IMR-90 (cell line): Measurements from ENCODE around the gene MLX. TPM values are rescaled to one million over a fixed set of nuclear protein-coding genes. Genes with fewer than 3 reads are reported as not detected.

Experiments used
- ATAC-seq: fragments of 200-7000 bp; cut with Tn5 transposase; 2 replicates; pipeline ENCODE4 v1.9.1; 2020; ENCODE audit warnings: low read depth, mild to moderate bottlenecking, moderate library complexity
- BruUV-seq: library from RNA; stranded (reverse); fragments of 400-500 nt; replicated peaks from 2 replicates; lab custom pipeline; 2021; lab: Mats Ljungman, UMichigan
- CTCF ChIA-PET: fragments of 300-600 bp; formaldehyde crosslinking; extraction: SDS; loops from one replicate; lab custom pipeline; 2021; ENCODE audit warnings: antibody characterized with exemption; lab: Yijun Ruan, JAX
- POLR2A ChIA-PET: fragments of 300-600 bp; sonication (Branson Sonifier 250); formaldehyde crosslinking; loops from one replicate; lab custom pipeline; 2022; ENCODE audit warnings: antibody characterized with exemption; ENCODE audit not compliant: unreplicated experiment; lab: Charles Lee
- DNase-seq: peaks from one replicate; pipeline ENCODE4 v3.0.0; 2013
- H2AFZ ChIP-seq: replicated peaks from 2 replicates; pipeline ENCODE3; 2013; ENCODE audit warnings: low read length, mild to moderate bottlenecking; ENCODE audit not compliant: poor library complexity
- H2AK5ac ChIP-seq: 2 replicates; pipeline ENCODE4 v1.6.1; 2013; ENCODE audit warnings: low read depth, low read length, inconsistent platforms
- H2AK9ac ChIP-seq: replicated peaks from 2 replicates; pipeline ENCODE3; 2013; ENCODE audit warnings: mild to moderate bottlenecking, low read depth, low read length, moderate library complexity; ENCODE audit not compliant: poor library complexity
- H2BK120ac ChIP-seq: 2 replicates; pipeline ENCODE4 v1.6.1; 2013; ENCODE audit warnings: low read depth, low read length, inconsistent platforms
- H2BK15ac ChIP-seq: 3 replicates; pipeline ENCODE4 v1.6.1; 2013; ENCODE audit warnings: low read depth, low read length, inconsistent platforms
- H2BK20ac ChIP-seq: 2 replicates; pipeline ENCODE4 v1.6.1; 2013; ENCODE audit warnings: low read depth, mild to moderate bottlenecking, inconsistent platforms, low read length, moderate library complexity
- H2BK5ac ChIP-seq: 2 replicates; pipeline ENCODE4 v1.6.1; 2013; ENCODE audit warnings: mild to moderate bottlenecking, low read depth, low read length, inconsistent platforms; ENCODE audit not compliant: poor library complexity, severe bottlenecking
- H3K14ac ChIP-seq: replicated peaks from 2 replicates; pipeline ENCODE4 v1.6.1; 2013; ENCODE audit warnings: low read depth, low read length, inconsistent platforms
- H3K18ac ChIP-seq: 2 replicates; pipeline ENCODE4 v1.6.1; 2013; ENCODE audit warnings: low read depth, low read length, control low read depth
- H3K23ac ChIP-seq: 2 replicates; pipeline ENCODE4 v1.6.1; 2013; ENCODE audit warnings: low read depth, low read length, inconsistent platforms
- H3K27ac ChIP-seq: 2 replicates; pipeline ENCODE4 v1.5.1; 2013; ENCODE audit warnings: mild to moderate bottlenecking, control low read depth, low read length; ENCODE audit not compliant: insufficient read depth
- H3K27me3 ChIP-seq: 2 replicates; pipeline ENCODE4 v1.6.1; 2013; ENCODE audit warnings: low read length; ENCODE audit not compliant: control insufficient read depth, insufficient read depth
- H3K36me3 ChIP-seq: 2 replicates; pipeline ENCODE4 v1.6.1; 2013; ENCODE audit warnings: low read length, mixed read lengths; ENCODE audit not compliant: control insufficient read depth, insufficient read depth
- H3K4ac ChIP-seq: 2 replicates; pipeline ENCODE4 v1.6.1; 2013; ENCODE audit warnings: low read depth, low read length, inconsistent platforms
- H3K4me1 ChIP-seq: 2 replicates; pipeline ENCODE4 v1.6.1; 2013; ENCODE audit warnings: low read length, mixed read lengths; ENCODE audit not compliant: control insufficient read depth, insufficient read depth
- H3K4me2 ChIP-seq: 2 replicates; pipeline ENCODE4 v1.6.1; 2013; ENCODE audit warnings: low read depth, mild to moderate bottlenecking, control low read depth, low read length, moderate library complexity
- H3K4me3 ChIP-seq: 2 replicates; pipeline ENCODE4 v1.5.1; 2013; ENCODE audit warnings: low read depth, mild to moderate bottlenecking, control low read depth, low read length, moderate library complexity; ENCODE audit not compliant: insufficient read depth
- H3K56ac ChIP-seq: 2 replicates; pipeline ENCODE4 v1.6.1; 2013; ENCODE audit warnings: low read length, inconsistent platforms; ENCODE audit not compliant: insufficient read depth; ENCODE audit errors: extremely low read depth
- H3K79me1 ChIP-seq, 2 experiments: 2 replicates each; pipeline ENCODE4 v1.6.1; 2013; ENCODE audit warnings: low read length in 2 of 2, inconsistent platforms in 1 of 2, low read depth in 1 of 2
- H3K9ac ChIP-seq: 2 replicates; pipeline ENCODE4 v1.6.1; 2013; ENCODE audit warnings: low read depth, low read length, control low read depth
- H3K9me1 ChIP-seq: 2 replicates; pipeline ENCODE4 v1.6.1; 2013; ENCODE audit warnings: low read length, inconsistent platforms; ENCODE audit not compliant: insufficient read depth
- H3K9me3 ChIP-seq: 2 replicates; pipeline ENCODE4 v1.6.1; 2013; ENCODE audit warnings: low read length; ENCODE audit not compliant: control insufficient read depth, insufficient read depth
- H4K20me1 ChIP-seq: 2 replicates; pipeline ENCODE4 v1.6.1; 2013; ENCODE audit warnings: low read length, inconsistent platforms; ENCODE audit not compliant: insufficient read depth
- H4K5ac ChIP-seq: 2 replicates; pipeline ENCODE4 v1.6.1; 2013; ENCODE audit warnings: mild to moderate bottlenecking, low read depth, low read length, control low read depth
- H4K8ac ChIP-seq, 2 experiments: 2 replicates each; pipeline ENCODE4 v1.6.1; 2013; ENCODE audit warnings: low read depth in 2 of 2, low read length in 2 of 2, control low read depth in 1 of 2, inconsistent platforms in 1 of 2
- H4K91ac ChIP-seq: 2 replicates; pipeline ENCODE4 v1.6.1; 2013; ENCODE audit warnings: low read depth, low read length, inconsistent platforms; ENCODE audit not compliant: insufficient read depth
- CEBPB ChIP-seq: IDR thresholded peaks from 2 replicates; pipeline ENCODE4 v1.6.1; 2012; ENCODE audit warnings: low read depth, low read length, improper control_type of control experiment
- WGBS, 2 experiments: methylation state at CpG; one replicate each; pipeline versions ENCODE4 v1.1.5 to v1.1.7; 2013; ENCODE audit warnings: missing lambda C conversion rate in 2 of 2; ENCODE audit not compliant: insufficient read length in 1 of 2; ENCODE audit errors: extremely low coverage in 2 of 2; 5-methylcytosine and 5-hydroxymethylcytosine counted together
- dilution Hi-C: fragments of 300-500 bp; cut with HindIII; formaldehyde crosslinking; loops from one replicate; pipeline ENCODE4 v1.14.3; 2018; ENCODE audit warnings: low sequenced_read_pairs; ENCODE audit not compliant: unreplicated experiment
- in situ Hi-C: fragments of 300-500 bp; cut with MboI; formaldehyde crosslinking; loops from 3 replicates; pipeline ENCODE4 v1.14.3; 2019; ENCODE audit warnings: low sequenced_read_pairs, inconsistent platforms, mixed read lengths
- intact Hi-C: fragments of 100-400 bp; cut with micrococcal nuclease; formaldehyde crosslinking; loops from 2 replicates; pipeline ENCODE4 v1.10.0; 2022
- polyA plus RNA-seq, 3 experiments: library from polyadenylated mRNA; depleted of rRNA; stranded (reverse); fragments of >200 nt; gene quantifications; 2 replicates each; pipeline ENCODE4 v1.2.3, GENCODE V29; 2012; ENCODE audit warnings: low replicate concordance in 1 of 3
- total RNA-seq: library from RNA; depleted of rRNA; stranded (reverse); fragments of >200 nt; gene quantifications from 2 replicates; pipeline ENCODE4 v1.2.3, GENCODE V29; 2012

Gene MLX
- total and polyA plus RNA-seq, 2 of the 4 experiments (the other 2 are of a cell fraction) = 37.8 to 45.6 TPM

DNA sequence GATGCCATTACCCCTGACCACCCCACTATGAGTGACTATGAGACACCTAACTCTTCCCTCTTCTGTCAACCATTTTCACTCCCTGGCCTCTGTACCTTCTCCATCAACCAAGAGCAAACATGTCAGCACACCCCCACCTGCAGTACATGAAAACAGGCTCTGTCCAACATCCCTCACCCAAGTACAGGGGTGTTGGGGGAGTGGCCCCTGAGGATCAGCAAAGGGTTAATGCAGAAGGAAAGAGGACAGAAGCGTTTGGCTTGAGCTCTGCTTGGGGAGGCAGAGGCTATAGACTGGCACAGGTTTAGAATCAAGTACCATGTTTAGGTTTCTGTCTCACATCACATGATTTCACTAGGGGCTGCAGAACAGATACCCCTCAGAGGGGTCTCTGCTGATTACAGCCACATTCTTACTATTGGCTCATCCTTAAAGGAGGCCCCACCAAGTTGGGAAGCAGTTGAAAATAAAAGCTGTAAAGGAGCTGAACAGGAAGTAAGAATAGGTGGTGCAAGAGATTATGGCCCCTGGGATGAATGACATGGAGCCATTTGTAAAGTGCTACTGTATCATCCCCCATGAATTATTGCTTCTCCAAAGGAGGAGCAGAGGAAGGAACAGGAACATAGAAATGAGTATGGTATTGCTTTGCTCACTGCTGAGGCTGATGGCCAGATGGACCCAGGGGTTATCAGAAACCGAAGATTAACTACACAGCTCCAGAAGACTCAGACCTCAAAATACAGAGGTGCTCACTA is 13.1 kb downstream of the MLX start:
- Histone ChIP-seq H2BK15ac (no peak overlapping the region), H3K9me3 (no peaks in the 10 kb centered on the region), H4K8ac (no peak overlapping the region), H3K9ac (no peak overlapping the region), H3K27ac (no peak overlapping the region), H4K20me1 (peaks cover 4% of the 10 kb centered on the region; the same call in 1 of the 2 replicates), H2AFZ (no peak overlapping the region), H3K18ac (no peak overlapping the region), H3K27me3 (no peaks in the 10 kb centered on the region), H3K14ac (no peak overlapping the region), H3K4me3 (no peak overlapping the region), H3K36me3 (peaks cover 44% of the 10 kb centered on the region), H2BK20ac (no peak overlapping the region), H2BK120ac (no peak overlapping the region), H2AK9ac (peak overlapping the region; percentile 25), H3K23ac (no peak overlapping the region), H3K4me1 (peaks cover 5% of the 10 kb centered on the region), H3K4me2 (no peak overlapping the region), H2BK5ac (no peak overlapping the region), H4K5ac (no peak overlapping the region), H3K4ac (no peak overlapping the region), H2AK5ac (no peak overlapping the region), H3K9me1 (no peaks in the 10 kb centered on the region), H3K79me1 (peaks cover 17 to 47% of the 10 kb centered on the region in 2 experiments; a peak in 3 of 4 replicates), H3K56ac (no peak overlapping the region), H4K91ac (no peak overlapping the region)
- POLR2A ChIA-PET = no interaction called here
- ATAC-seq (no peak), DNase-seq (no peak)
- intact Hi-C loops (loop anchor here (5.0 kb wide), 1 partner anchor 182 kb away; the partner anchor contains the start of gene RAMP2), dilution Hi-C loops (no loop called here), in situ Hi-C loops (loop anchor here (5.0 kb wide), 1 partner anchor 102 kb away; the partner anchor contains the start of genes CCR10 and CNTNAP1)
- CTCF ChIA-PET = interaction anchor here (0.5 kb wide), 1 partner anchor 408 kb away, joined by 3 read pairs; no protein-coding TSS in a partner anchor
- no peak for TF ChIP-seq CEBPB
- TSS peak; percentile 46 for BruUV-seq
- WGBS, 2 experiments = no CpG with 5 or more reads among the region's 2 CpGs
